ENCODE results near the gene PDE6A. TPM values are rescaled to one million over a fixed set of nuclear protein-coding genes. Genes with fewer than 3 reads are reported as not detected.

PDE6A gene
- total RNA-seq, 4 donors from 2014 or later: 0.22 TPM; not detected in 3

DNA sequence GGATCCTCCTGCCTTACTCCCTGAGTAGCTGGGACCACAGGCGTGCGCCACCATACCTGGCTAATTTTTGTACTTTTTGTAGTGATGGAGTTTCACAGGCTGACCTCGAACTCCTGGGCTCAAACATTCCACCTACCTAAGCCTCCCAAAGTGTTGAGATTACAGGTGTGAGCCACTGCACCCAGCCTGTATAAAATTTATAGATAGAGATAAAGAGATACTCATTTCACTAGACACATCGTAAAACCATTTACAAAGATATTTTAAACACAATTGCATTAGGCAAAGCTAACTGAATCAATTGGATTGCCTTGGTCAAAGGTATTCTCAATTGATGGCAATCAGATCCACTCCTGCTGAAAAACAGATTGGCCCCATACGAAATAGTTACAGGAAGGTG is 52.0 kb downstream of the PDE6A start:
- TF ChIP-seq, protein P1, sequence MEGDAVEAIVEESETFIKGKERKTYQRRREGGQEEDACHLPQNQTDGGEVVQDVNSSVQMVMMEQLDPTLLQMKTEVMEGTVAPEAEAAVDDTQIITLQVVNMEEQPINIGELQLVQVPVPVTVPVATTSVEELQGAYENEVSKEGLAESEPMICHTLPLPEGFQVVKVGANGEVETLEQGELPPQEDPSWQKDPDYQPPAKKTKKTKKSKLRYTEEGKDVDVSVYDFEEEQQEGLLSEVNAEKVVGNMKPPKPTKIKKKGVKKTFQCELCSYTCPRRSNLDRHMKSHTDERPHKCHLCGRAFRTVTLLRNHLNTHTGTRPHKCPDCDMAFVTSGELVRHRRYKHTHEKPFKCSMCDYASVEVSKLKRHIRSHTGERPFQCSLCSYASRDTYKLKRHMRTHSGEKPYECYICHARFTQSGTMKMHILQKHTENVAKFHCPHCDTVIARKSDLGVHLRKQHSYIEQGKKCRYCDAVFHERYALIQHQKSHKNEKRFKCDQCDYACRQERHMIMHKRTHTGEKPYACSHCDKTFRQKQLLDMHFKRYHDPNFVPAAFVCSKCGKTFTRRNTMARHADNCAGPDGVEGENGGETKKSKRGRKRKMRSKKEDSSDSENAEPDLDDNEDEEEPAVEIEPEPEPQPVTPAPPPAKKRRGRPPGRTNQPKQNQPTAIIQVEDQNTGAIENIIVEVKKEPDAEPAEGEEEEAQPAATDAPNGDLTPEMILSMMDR (IDR thresholded peaks at IDR 0.05): no peak
- TF ChIP-seq EP300 (IDR thresholded peaks at IDR 0.05) (no peak), POLR2A (IDR thresholded peaks at IDR 0.05) (no peak)
- no peaks in the 10 kb centered on the region for H3K36me3 ChIP-seq
- DNase-seq (ENCODE audit: low spot score in 2 of 2): no peak
- no peak overlapping the region for H3K4me3 ChIP-seq
- no peaks in the 10 kb centered on the region for H3K27me3 ChIP-seq
- peaks cover 0 to 4% (median 0%) of the 10 kb centered on the region in 4 donors for H3K4me1 ChIP-seq
- 90 to 92% methylated on average over 5 of the region's 5 CpGs for WGBS, 2 donors
- H3K9me3 ChIP-seq: no peaks in the 10 kb centered on the region
- H3K27ac ChIP-seq: no peak overlapping the region

GRCh38 chr5:149888280-149888679 is 56.3 kb downstream of the PDE6A start:
- Histone ChIP-seq H3K27ac (no peak overlapping the region), H3K9me3 (no peaks in the 10 kb centered on the region), H3K27me3 (no peaks in the 10 kb centered on the region), H3K4me3 (no peak overlapping the region), H3K36me3 (no peaks in the 10 kb centered on the region), H3K4me1 (peaks cover 0 to 6% (median 0%) of the 10 kb centered on the region in 4 donors)
- DNase-seq (ENCODE audit: low spot score in 2 of 2): no peak
- TF ChIP-seq POLR2A (IDR thresholded peaks at IDR 0.05) (no peak), EP300 (IDR thresholded peaks at IDR 0.05) (no peak)
- TF ChIP-seq, protein P1 (IDR thresholded peaks at IDR 0.05): no peak
- WGBS, 2 donors: 75 to 77% methylated on average over 1 of the region's 1 CpG

DNA sequence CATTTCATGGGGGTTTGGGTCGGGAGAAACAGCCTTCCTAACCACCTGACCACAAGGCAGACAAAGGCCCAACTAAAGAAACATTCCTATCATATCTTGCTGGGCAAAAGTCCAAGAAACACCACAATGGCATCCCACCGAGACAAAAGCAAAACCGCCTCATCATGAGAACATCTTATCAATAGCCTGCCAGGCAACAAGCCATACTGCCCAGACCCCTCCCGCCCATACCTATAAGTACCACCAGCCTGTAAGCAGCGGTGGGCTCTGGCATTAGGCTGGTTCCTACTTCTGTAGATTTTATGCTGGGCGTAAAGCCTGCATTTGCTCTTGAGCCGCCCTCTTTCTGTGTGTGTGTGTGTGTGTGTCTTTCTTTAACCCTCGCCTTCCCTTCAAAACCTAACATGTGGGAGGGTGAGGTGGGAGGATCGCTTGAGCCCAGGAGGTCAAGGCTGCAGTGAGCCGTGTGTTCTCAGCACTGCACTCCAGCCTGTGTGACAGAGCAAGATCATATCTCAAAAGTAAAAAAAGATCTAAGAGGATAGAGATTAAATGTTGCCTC is 56.9 kb downstream of the PDE6A start:
- WGBS, 2 donors: 34 to 47% methylated on average over 10 of the region's 10 CpGs

GRCh38 chr5:149886692-149887470 is 57.7 kb downstream of the PDE6A start:
- 79 to 80% methylated on average over 6 of the region's 6 CpGs for WGBS, 2 donors
- no peak for DNase-seq (ENCODE audit: low spot score in 2 of 2)
- H3K4me1 ChIP-seq: peaks cover 0 to 6% (median 0%) of the 10 kb centered on the region in 4 donors
- H3K27me3 ChIP-seq: no peaks in the 10 kb centered on the region
- H3K27ac ChIP-seq: no peak overlapping the region
- no peak for TF ChIP-seq EP300 (IDR thresholded peaks at IDR 0.05)
- TF ChIP-seq POLR2A (IDR thresholded peaks at IDR 0.05): no peak
- TF ChIP-seq, protein P1 (IDR thresholded peaks at IDR 0.05): no peak
- H3K4me3 ChIP-seq: no peak overlapping the region
- H3K36me3 ChIP-seq: no peaks in the 10 kb centered on the region
- H3K9me3 ChIP-seq: no peaks in the 10 kb centered on the region

More for the DNA sequence above, 56.9 kb downstream of the PDE6A start:
- Histone ChIP-seq H3K9me3 (no peaks in the 10 kb centered on the region), H3K4me3 (no peak overlapping the region), H3K4me1 (peaks cover 0 to 6% (median 0%) of the 10 kb centered on the region in 4 donors), H3K27me3 (no peaks in the 10 kb centered on the region), H3K27ac (no peak overlapping the region), H3K36me3 (no peaks in the 10 kb centered on the region)
- TF ChIP-seq EP300 (IDR thresholded peaks at IDR 0.05) (no peak), POLR2A (IDR thresholded peaks at IDR 0.05) (no peak)
- TF ChIP-seq, protein P1 (IDR thresholded peaks at IDR 0.05): no peak
- DNase-seq (ENCODE audit: low spot score in 2 of 2): no peak

GRCh38 chr5:149886060-149886459 is 58.5 kb downstream of the PDE6A start:
- TF ChIP-seq, protein P1 (IDR thresholded peaks at IDR 0.05): no peak
- TF ChIP-seq POLR2A (IDR thresholded peaks at IDR 0.05) (no peak), EP300 (IDR thresholded peaks at IDR 0.05) (no peak)

More at GRCh38 chr5:149886060-149886459, 58.5 kb downstream of the PDE6A start:
- no peak for DNase-seq (ENCODE audit: low spot score in 2 of 2)
- no peaks in the 10 kb centered on the region for H3K27me3 ChIP-seq
- H3K27ac ChIP-seq: no peak overlapping the region
- no peaks in the 10 kb centered on the region for H3K9me3 ChIP-seq
- H3K4me1 ChIP-seq: peaks cover 0 to 6% (median 0%) of the 10 kb centered on the region in 4 donors
- H3K36me3 ChIP-seq: no peaks in the 10 kb centered on the region
- 82 to 85% methylated on average over 7 of the region's 7 CpGs for WGBS, 2 donors
- H3K4me3 ChIP-seq: no peak overlapping the region

Measured in tibial nerve (tissue), 4 donors.